ENCODE data around the gene MOGAT3.

The MOGAT3 gene

DNA sequence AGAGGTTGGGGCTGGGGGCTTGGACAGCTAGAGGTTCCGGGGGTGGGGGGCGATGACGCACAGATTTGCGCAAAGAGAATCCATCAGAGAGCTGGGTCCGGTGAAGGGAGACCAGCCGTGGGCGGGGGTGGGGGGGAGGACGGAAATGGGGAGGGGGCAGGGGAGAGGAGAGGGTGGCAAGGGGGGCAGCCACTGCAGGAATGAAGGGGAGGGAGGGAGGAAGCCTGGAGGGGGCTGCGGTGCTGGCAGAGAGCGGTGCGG is 34.3 kb downstream of the MOGAT3 start:
- no peak overlapping the region for H3K27ac ChIP-seq (ENCODE audit: low read depth, low read length)
- H2AK5ac ChIP-seq (ENCODE audit: low read length) = no peak overlapping the region
- H3K4me1 ChIP-seq (ENCODE audit: control insufficient read depth in 1 of 2, insufficient read depth in 2 of 2, low read length in 2 of 2) = peaks cover 45 to 62% of the 10 kb centered on the region in 2 experiments
- H2AFZ ChIP-seq (ENCODE audit: insufficient read depth, low read length, poor library complexity) = no peak overlapping the region
- H3K79me2 ChIP-seq (ENCODE audit: control insufficient read depth, insufficient read depth, low read length, poor library complexity) = no peaks in the 10 kb centered on the region
- H3K18ac ChIP-seq (ENCODE audit: low read length) = no peak overlapping the region
- H3K27me3 ChIP-seq (ENCODE audit: insufficient read depth, low read length) = peaks cover 26% of the 10 kb centered on the region
- WGBS (ENCODE audit: extremely low coverage, insufficient coverage, insufficient read length) = no CpG with 5 or more reads among the region's 11 CpGs
- H4K91ac ChIP-seq (ENCODE audit: low read depth, low read length) = no peak overlapping the region
- H3K4me2 ChIP-seq (ENCODE audit: low read length) = peak overlapping the region; percentile 37
- no peak for DNase-seq
- no peak overlapping the region for H3K9ac ChIP-seq (ENCODE audit: low read length)
- H3K23ac ChIP-seq (ENCODE audit: low read length) = no peak overlapping the region
- H3K9me3 ChIP-seq (ENCODE audit: insufficient read depth, low read depth, low read length) = no peaks in the 10 kb centered on the region
- no peak overlapping the region for H2BK12ac ChIP-seq (ENCODE audit: low read length)
- H3K4me3 ChIP-seq (ENCODE audit: low read depth, low read length) = no peak overlapping the region
- H4K12ac ChIP-seq (ENCODE audit: low read depth, low read length) = no peak overlapping the region
- no peak overlapping the region for H3K14ac ChIP-seq (ENCODE audit: low read length)
- H3K36me3 ChIP-seq (ENCODE audit: control insufficient read depth in 1 of 2, insufficient read depth in 2 of 2, low read length in 2 of 2) = no peaks in the 10 kb centered on the region
- no peak overlapping the region for H2BK5ac ChIP-seq (ENCODE audit: low read depth, low read length, poor library complexity)
- no peak overlapping the region for H2BK120ac ChIP-seq (ENCODE audit: insufficient read depth, low read length, poor library complexity)
- no peak overlapping the region for H3K4ac ChIP-seq (ENCODE audit: low read depth, low read length)
- H4K8ac ChIP-seq (ENCODE audit: low read depth, low read length) = no peak overlapping the region
- H3K79me1 ChIP-seq (ENCODE audit: low read length) = peaks cover 8% of the 10 kb centered on the region

DNA sequence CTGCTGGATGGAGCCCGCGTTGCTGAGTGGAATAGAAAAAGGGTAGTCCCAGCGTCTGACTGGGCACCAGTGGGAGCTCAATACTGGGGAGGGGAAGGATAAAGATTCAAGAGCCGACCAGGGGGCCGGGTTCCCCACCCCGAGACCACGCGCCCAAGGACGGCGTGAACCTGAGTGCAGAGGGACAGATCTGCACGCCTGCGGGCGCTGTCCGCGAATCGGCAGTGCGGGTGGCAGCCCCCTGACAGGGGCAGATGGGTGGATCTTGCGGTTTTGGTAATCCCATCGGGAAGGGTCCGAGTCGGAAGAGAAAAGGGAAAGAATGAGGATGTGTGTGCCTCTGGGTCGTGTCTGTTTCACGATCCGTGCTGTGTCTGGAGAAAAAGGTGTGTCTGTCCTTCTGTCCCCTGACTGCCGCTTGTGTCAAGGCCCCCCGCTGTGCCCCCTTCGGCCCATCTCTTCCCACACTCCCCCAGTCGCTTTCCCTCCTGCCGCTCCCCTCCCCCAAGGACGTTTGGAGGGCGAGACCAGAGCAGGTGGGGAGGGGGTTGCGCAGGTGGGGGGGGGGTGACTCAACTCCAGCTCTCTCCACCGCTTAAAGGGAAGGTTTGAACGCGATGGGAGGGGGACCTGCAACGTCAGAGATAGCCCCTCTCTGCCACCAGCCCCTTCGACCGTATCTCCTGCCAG is 34.7 kb downstream of the MOGAT3 start:
- H3K9ac ChIP-seq (ENCODE audit: low read length) = no peak overlapping the region
- H3K23ac ChIP-seq (ENCODE audit: low read length) = no peak overlapping the region
- no CpG with 5 or more reads among the region's 38 CpGs for WGBS (ENCODE audit: extremely low coverage, insufficient coverage, insufficient read length)
- no peak overlapping the region for H3K27ac ChIP-seq (ENCODE audit: low read depth, low read length)
- H4K8ac ChIP-seq (ENCODE audit: low read depth, low read length) = no peak overlapping the region
- H2BK120ac ChIP-seq (ENCODE audit: insufficient read depth, low read length, poor library complexity) = no peak overlapping the region
- peak overlapping the region; percentile 66 for H3K4me2 ChIP-seq (ENCODE audit: low read length)
- no peaks in the 10 kb centered on the region for H3K79me2 ChIP-seq (ENCODE audit: control insufficient read depth, insufficient read depth, low read length, poor library complexity)
- no peaks in the 10 kb centered on the region for H3K9me3 ChIP-seq (ENCODE audit: insufficient read depth, low read depth, low read length)
- H4K12ac ChIP-seq (ENCODE audit: low read depth, low read length) = no peak overlapping the region
- H3K79me1 ChIP-seq (ENCODE audit: low read length) = peaks cover 8% of the 10 kb centered on the region
- H3K4ac ChIP-seq (ENCODE audit: low read depth, low read length) = no peak overlapping the region
- no peak for DNase-seq
- H3K4me3 ChIP-seq (ENCODE audit: low read depth, low read length) = no peak overlapping the region
- H3K36me3 ChIP-seq (ENCODE audit: control insufficient read depth in 1 of 2, insufficient read depth in 2 of 2, low read length in 2 of 2) = no peaks in the 10 kb centered on the region
- H3K18ac ChIP-seq (ENCODE audit: low read length) = no peak overlapping the region
- H2AFZ ChIP-seq (ENCODE audit: insufficient read depth, low read length, poor library complexity) = no peak overlapping the region
- no peak overlapping the region for H4K91ac ChIP-seq (ENCODE audit: low read depth, low read length)
- H2BK12ac ChIP-seq (ENCODE audit: low read length) = no peak overlapping the region
- peaks cover 48 to 67% of the 10 kb centered on the region in 2 experiments for H3K4me1 ChIP-seq (ENCODE audit: control insufficient read depth in 1 of 2, insufficient read depth in 2 of 2, low read length in 2 of 2)
- no peak overlapping the region for H2BK5ac ChIP-seq (ENCODE audit: low read depth, low read length, poor library complexity)
- H3K14ac ChIP-seq (ENCODE audit: low read length) = no peak overlapping the region
- H2AK5ac ChIP-seq (ENCODE audit: low read length) = no peak overlapping the region
- peaks cover 22% of the 10 kb centered on the region for H3K27me3 ChIP-seq (ENCODE audit: insufficient read depth, low read length)

DNA sequence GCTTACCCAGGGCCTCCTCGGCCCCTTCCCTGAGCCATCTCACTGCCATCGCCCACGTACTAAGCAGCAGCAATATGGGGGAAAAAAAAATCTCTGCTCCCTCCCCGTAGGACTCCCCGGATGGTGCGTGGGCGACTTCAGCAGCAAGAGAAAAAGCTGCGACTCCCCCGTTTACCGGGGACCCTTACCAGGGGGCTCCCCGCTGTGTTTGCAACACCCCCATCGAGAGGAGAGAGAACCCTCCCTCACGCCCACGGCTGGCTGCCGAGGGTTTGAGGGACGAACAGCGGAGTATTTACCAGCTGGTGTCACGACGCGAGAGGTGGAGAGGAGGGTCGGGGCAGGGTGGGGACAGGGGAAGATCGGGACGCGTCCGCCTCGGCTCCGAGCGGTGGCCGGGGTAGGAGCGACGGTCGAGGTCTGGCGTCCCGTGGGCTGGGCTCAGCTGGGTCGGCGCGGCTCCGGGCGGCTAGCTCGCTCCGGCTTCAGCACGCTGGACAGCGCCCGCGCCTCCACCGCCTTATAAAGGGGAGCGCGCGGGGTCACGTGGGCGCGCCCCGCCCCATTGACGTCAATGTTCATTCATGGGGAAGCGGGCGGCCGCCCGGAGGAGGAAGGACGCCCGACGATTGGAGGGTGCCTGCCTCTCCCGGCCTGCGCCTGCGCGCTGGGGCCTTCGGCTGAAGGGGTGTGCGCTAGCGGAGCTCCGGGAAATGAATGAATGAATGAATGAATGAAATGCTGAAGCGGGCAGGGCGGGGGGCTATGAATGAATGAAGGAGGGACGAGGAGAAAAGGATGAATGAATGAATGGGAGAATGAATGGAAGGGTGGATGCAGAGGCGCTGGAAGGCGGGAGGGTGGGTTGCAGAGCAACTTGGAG is 35.5 kb downstream of the MOGAT3 start, which contains the start of gene VGF:
Gene VGF, minus strand, starts transcription at position 495 of the 883 bp plus-strand sequence. CDS start 726 bp downstream, outside the sequence.
- Histone ChIP-seq H4K8ac (ENCODE audit: low read depth, low read length) (no peak within 1 kb of the TSS), H3K4ac (ENCODE audit: low read depth, low read length) (no peak within 1 kb of the TSS), H3K23ac (ENCODE audit: low read length) (no peak within 1 kb of the TSS), H3K9me3 (ENCODE audit: insufficient read depth, low read depth, low read length) (no peaks in the 10 kb centered on the region), H3K27me3 (ENCODE audit: insufficient read depth, low read length) (peaks cover 14% of the 10 kb centered on the region), H4K12ac (ENCODE audit: low read depth, low read length) (no peak within 1 kb of the TSS), H2BK12ac (ENCODE audit: low read length) (no peak within 1 kb of the TSS), H3K18ac (ENCODE audit: low read length) (no peak within 1 kb of the TSS), H3K4me3 (ENCODE audit: low read depth, low read length) (no peak within 1 kb of the TSS), H3K36me3 (ENCODE audit: control insufficient read depth in 1 of 2, insufficient read depth in 2 of 2, low read length in 2 of 2) (peaks cover 1% of the 10 kb centered on the region in 2 experiments), H2AFZ (ENCODE audit: insufficient read depth, low read length, poor library complexity) (peak within 1 kb of the TSS; percentile 18), H4K91ac (ENCODE audit: low read depth, low read length) (no peak within 1 kb of the TSS), H3K4me2 (ENCODE audit: low read length) (peak within 1 kb of the TSS; percentile 70), H3K79me1 (ENCODE audit: low read length) (peaks cover 10% of the 10 kb centered on the region), H3K27ac (ENCODE audit: low read depth, low read length) (no peak within 1 kb of the TSS), H3K4me1 (ENCODE audit: control insufficient read depth in 1 of 2, insufficient read depth in 2 of 2, low read length in 2 of 2) (peaks cover 49 to 71% of the 10 kb centered on the region in 2 experiments), H2BK120ac (ENCODE audit: insufficient read depth, low read length, poor library complexity) (no peak within 1 kb of the TSS), H3K79me2 (ENCODE audit: control insufficient read depth, insufficient read depth, low read length, poor library complexity) (no peaks in the 10 kb centered on the region), H2AK5ac (ENCODE audit: low read length) (no peak within 1 kb of the TSS), H3K9ac (ENCODE audit: low read length) (no peak within 1 kb of the TSS), H2BK5ac (ENCODE audit: low read depth, low read length, poor library complexity) (no peak within 1 kb of the TSS), H3K14ac (ENCODE audit: low read length) (no peak within 1 kb of the TSS)
- WGBS (ENCODE audit: extremely low coverage, insufficient coverage, insufficient read length) = no CpG with 5 or more reads among the region's 74 CpGs
- peak; percentile 89 to 97 for DNase-seq

GRCh38 chr7:101164071-101164840 is 36.6 kb downstream of the MOGAT3 start:
- no CpG with 5 or more reads among the region's 75 CpGs for WGBS (ENCODE audit: extremely low coverage, insufficient coverage, insufficient read length)
- no peak overlapping the region for H3K23ac ChIP-seq (ENCODE audit: low read length)

More at GRCh38 chr7:101164071-101164840, 36.6 kb downstream of the MOGAT3 start:
- H3K27me3 ChIP-seq (ENCODE audit: insufficient read depth, low read length) = peaks cover 9% of the 10 kb centered on the region
- H3K79me1 ChIP-seq (ENCODE audit: low read length) = peaks cover 14% of the 10 kb centered on the region
- H2BK12ac ChIP-seq (ENCODE audit: low read length) = no peak overlapping the region
- H3K9me3 ChIP-seq (ENCODE audit: insufficient read depth, low read depth, low read length) = no peaks in the 10 kb centered on the region
- no peak overlapping the region for H2BK120ac ChIP-seq (ENCODE audit: insufficient read depth, low read length, poor library complexity)
- no peak overlapping the region for H4K8ac ChIP-seq (ENCODE audit: low read depth, low read length)
- peak overlapping the region; percentile 56 for H4K91ac ChIP-seq (ENCODE audit: low read depth, low read length)
- no peaks in the 10 kb centered on the region for H3K79me2 ChIP-seq (ENCODE audit: control insufficient read depth, insufficient read depth, low read length, poor library complexity)
- H3K4ac ChIP-seq (ENCODE audit: low read depth, low read length) = no peak overlapping the region
- no peak overlapping the region for H4K12ac ChIP-seq (ENCODE audit: low read depth, low read length)
- H3K4me1 ChIP-seq (ENCODE audit: control insufficient read depth in 1 of 2, insufficient read depth in 2 of 2, low read length in 2 of 2) = peaks cover 55 to 75% of the 10 kb centered on the region in 2 experiments
- H2AFZ ChIP-seq (ENCODE audit: insufficient read depth, low read length, poor library complexity) = peak overlapping the region; percentile 18
- H2AK5ac ChIP-seq (ENCODE audit: low read length) = no peak overlapping the region
- no peak overlapping the region for H3K14ac ChIP-seq (ENCODE audit: low read length)
- H3K9ac ChIP-seq (ENCODE audit: low read length) = no peak overlapping the region
- peak overlapping the region; percentile 45 for H3K27ac ChIP-seq (ENCODE audit: low read depth, low read length)
- H3K36me3 ChIP-seq (ENCODE audit: control insufficient read depth in 1 of 2, insufficient read depth in 2 of 2, low read length in 2 of 2) = peaks cover 7% of the 10 kb centered on the region in 2 experiments
- H3K4me3 ChIP-seq (ENCODE audit: low read depth, low read length) = peak overlapping the region; percentile 65
- DNase-seq = peak; percentile 73 to 75
- peak overlapping the region; percentile 70 for H3K4me2 ChIP-seq (ENCODE audit: low read length)
- H3K18ac ChIP-seq (ENCODE audit: low read length) = no peak overlapping the region
- H2BK5ac ChIP-seq (ENCODE audit: low read depth, low read length, poor library complexity) = no peak overlapping the region

Measured in trophoblast cell (in vitro differentiated cells and primary cell).